Ovary (tissue), 3 donors: ENCODE data around the gene CYTIP.

Experiments
- CTCF ChIP-seq, 3 donors: fragments of 450-650 bp in 2 of 3; fragments of 200-600 bp in 1 of 3; IDR thresholded peaks; one replicate each; pipeline versions ENCODE4 v1.5.1 to v1.8.0; 2016 to 2022; ENCODE audit warnings: antibody characterized with exemption in 3 of 3, mild to moderate bottlenecking in 1 of 3
- EP300 ChIP-seq: sonication (generic); formaldehyde crosslinking; IDR thresholded peaks from one replicate; pipeline ENCODE4 v1.6.1; 2017; ENCODE audit warnings: antibody characterized with exemption
- POLR2A ChIP-seq: fragments of 450-650 bp; IDR thresholded peaks from one replicate; pipeline ENCODE4 v1.6.1; 2017; ENCODE audit warnings: antibody characterized with exemption, mild to moderate bottlenecking, moderate library complexity
- donor health status: DM: no; HTN: no; CAD: no.

GRCh38 chr2:157447031-157447430 is 3.1 kb upstream of the CYTIP start:
- no peak for TF ChIP-seq EP300
- TF ChIP-seq CTCF (IDR thresholded peaks at IDR 0.05) = no peak
- TF ChIP-seq POLR2A = no peak
